Measurements from ENCODE around the gene KLF11.

KLF11 gene

DNA sequence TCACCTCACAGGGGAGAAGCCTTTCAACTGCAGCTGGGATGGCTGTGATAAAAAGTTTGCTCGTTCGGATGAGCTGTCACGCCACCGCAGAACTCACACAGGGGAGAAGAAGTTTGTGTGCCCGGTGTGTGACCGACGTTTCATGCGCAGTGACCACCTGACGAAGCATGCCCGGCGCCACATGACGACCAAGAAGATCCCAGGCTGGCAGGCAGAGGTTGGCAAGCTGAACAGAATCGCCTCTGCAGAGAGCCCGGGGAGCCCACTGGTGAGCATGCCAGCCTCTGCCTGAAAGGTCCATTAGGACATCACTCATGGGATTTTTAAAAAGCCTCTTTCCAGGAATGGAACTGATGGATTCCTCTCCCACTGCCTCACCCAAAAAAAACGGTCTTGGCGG, 8.9 kb downstream of the KLF11 start:
- H3K36me3 ChIP-seq = peaks cover 64% of the 10 kb centered on the region
- no peak overlapping the region for H3K27ac ChIP-seq
- H3K4me3 ChIP-seq (ENCODE audit: low read depth, low read length) = no peak overlapping the region
- no peaks in the 10 kb centered on the region for H3K27me3 ChIP-seq (ENCODE audit: insufficient read depth, low read depth, severe bottlenecking)
- H3K9me3 ChIP-seq (ENCODE audit: severe bottlenecking) = no peaks in the 10 kb centered on the region
- DNase-seq = no peak
- TF ChIP-seq, protein P1, sequence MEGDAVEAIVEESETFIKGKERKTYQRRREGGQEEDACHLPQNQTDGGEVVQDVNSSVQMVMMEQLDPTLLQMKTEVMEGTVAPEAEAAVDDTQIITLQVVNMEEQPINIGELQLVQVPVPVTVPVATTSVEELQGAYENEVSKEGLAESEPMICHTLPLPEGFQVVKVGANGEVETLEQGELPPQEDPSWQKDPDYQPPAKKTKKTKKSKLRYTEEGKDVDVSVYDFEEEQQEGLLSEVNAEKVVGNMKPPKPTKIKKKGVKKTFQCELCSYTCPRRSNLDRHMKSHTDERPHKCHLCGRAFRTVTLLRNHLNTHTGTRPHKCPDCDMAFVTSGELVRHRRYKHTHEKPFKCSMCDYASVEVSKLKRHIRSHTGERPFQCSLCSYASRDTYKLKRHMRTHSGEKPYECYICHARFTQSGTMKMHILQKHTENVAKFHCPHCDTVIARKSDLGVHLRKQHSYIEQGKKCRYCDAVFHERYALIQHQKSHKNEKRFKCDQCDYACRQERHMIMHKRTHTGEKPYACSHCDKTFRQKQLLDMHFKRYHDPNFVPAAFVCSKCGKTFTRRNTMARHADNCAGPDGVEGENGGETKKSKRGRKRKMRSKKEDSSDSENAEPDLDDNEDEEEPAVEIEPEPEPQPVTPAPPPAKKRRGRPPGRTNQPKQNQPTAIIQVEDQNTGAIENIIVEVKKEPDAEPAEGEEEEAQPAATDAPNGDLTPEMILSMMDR (IDR thresholded peaks at IDR 0.05; ENCODE audit: low read depth, low read length) = no peak

- H3K27me3 ChIP-seq (ENCODE audit: insufficient read depth, low read depth, severe bottlenecking) = no peaks in the 10 kb centered on the region
- no peaks in the 10 kb centered on the region for H3K9me3 ChIP-seq (ENCODE audit: severe bottlenecking)
- TF ChIP-seq, protein P1 (IDR thresholded peaks at IDR 0.05; ENCODE audit: low read depth, low read length) = no peak
- H3K4me3 ChIP-seq (ENCODE audit: low read depth, low read length) = no peak overlapping the region
- H3K36me3 ChIP-seq = peaks cover 52% of the 10 kb centered on the region
- H3K27ac ChIP-seq = no peak overlapping the region
- no peak for DNase-seq
These were observed 10.0 kb downstream of the KLF11 start for GRCh38 chr2:10053351-10053750.

GRCh38 chr2:10054424-10054823, 11.1 kb downstream of the KLF11 start:
- no peaks in the 10 kb centered on the region for H3K27me3 ChIP-seq (ENCODE audit: insufficient read depth, low read depth, severe bottlenecking)
- TF ChIP-seq, protein P1 (IDR thresholded peaks at IDR 0.05; ENCODE audit: low read depth, low read length) = peak; percentile 29; the same call in 1 of the 2 replicates
- H3K4me3 ChIP-seq (ENCODE audit: low read depth, low read length) = no peak overlapping the region
- no peak for DNase-seq
- H3K9me3 ChIP-seq (ENCODE audit: severe bottlenecking) = no peaks in the 10 kb centered on the region
- H3K36me3 ChIP-seq = peaks cover 43% of the 10 kb centered on the region
- H3K27ac ChIP-seq = no peak overlapping the region

DNA sequence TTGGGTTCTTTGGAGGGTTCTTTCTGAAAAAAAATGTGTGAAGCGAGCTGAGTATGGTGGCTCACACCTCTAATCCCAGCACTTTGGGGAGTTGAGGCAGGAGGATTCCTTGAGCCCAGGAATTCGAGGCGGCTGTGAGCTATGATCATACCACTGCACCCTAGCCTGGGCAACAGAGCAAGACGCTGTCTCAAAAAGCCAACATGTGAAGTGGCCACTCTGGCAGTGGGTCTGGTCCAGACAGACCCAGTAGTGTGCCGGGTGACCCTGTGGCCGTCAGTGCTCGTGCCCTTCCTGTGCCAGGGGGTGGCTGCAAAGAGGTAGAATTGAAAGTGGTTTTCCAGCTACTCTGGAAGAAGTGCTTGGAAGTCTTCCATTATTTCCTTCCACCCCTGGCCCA, 11.6 kb downstream of the KLF11 start:
- Histone ChIP-seq H3K27me3 (ENCODE audit: insufficient read depth, low read depth, severe bottlenecking) (no peaks in the 10 kb centered on the region), H3K9me3 (ENCODE audit: severe bottlenecking) (no peaks in the 10 kb centered on the region), H3K36me3 (peaks cover 38% of the 10 kb centered on the region), H3K27ac (no peak overlapping the region), H3K4me3 (ENCODE audit: low read depth, low read length) (no peak overlapping the region)
- no peak for DNase-seq
- TF ChIP-seq, protein P1 (IDR thresholded peaks at IDR 0.05; ENCODE audit: low read depth, low read length) = no peak

DNA sequence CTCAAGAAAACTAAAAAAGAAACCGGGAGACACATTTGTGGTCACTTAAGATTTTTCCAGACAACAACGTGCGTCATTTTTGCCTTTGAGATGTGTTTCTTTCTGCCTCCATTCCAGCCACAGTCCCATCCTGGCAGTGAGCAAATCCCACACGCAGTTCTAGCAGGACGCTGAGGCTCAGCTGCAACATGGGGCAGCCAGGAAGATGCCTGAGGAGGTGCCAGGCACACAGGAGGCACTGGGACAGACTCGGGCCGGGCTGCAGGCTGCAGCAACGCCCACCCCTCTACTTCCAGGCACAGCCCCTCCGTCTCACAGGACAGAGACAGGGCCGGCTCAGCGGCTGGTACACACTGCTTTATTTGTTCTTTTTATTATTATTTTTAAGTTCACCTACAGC, 13.1 kb downstream of the KLF11 start:
- Histone ChIP-seq H3K27ac (no peak overlapping the region), H3K36me3 (peaks cover 32% of the 10 kb centered on the region), H3K9me3 (ENCODE audit: severe bottlenecking) (no peaks in the 10 kb centered on the region), H3K4me3 (ENCODE audit: low read depth, low read length) (no peak overlapping the region), H3K27me3 (ENCODE audit: insufficient read depth, low read depth, severe bottlenecking) (no peaks in the 10 kb centered on the region)
- no peak for DNase-seq
- TF ChIP-seq, protein P1 (IDR thresholded peaks at IDR 0.05; ENCODE audit: low read depth, low read length) = no peak

All from WERI-Rb-1 (cell line).